K562 (cell line): Measurements from ENCODE around the gene LDLRAD3. TPM values are rescaled to one million over a fixed set of nuclear protein-coding genes. Genes with fewer than 3 reads are reported as not detected.

Source experiments
- BRCA1 ChIP-seq, 2 experiments: fragments of 450-650 bp in 1 of 2; sonication (generic) in 1 of 2; formaldehyde crosslinking in 1 of 2; IDR thresholded peaks; 2 replicates each; pipeline versions ENCODE4 v1.5.0 to v1.6.1; 2017 to 2020; ENCODE audit warnings: mild to moderate bottlenecking in 1 of 2, missing genetic modification reagents in 1 of 2
- BRD9 ChIP-seq: fragments of 450-650 bp; IDR thresholded peaks from 2 replicates; pipeline ENCODE4 v1.6.1; 2018; ENCODE audit warnings: low read depth; ENCODE audit not compliant: partially characterized antibody
- CBX1 ChIP-seq: sonication (generic); IDR thresholded peaks from 2 replicates; pipeline ENCODE4 v1.6.1; 2016; ENCODE audit warnings: antibody characterized with exemption, low read depth, mild to moderate bottlenecking
- CHD1 ChIP-seq: fragments of 200-600 bp; sonication (generic); IDR thresholded peaks from one replicate; pipeline ENCODE4 v1.6.1; 2012; ENCODE audit warnings: mild to moderate bottlenecking, moderate library complexity, low read length, inconsistent platforms
- DDX20 ChIP-seq: fragments of 450-650 bp; IDR thresholded peaks from 2 replicates; pipeline ENCODE4 v1.6.1; 2016; ENCODE audit warnings: missing genetic modification characterization, low read depth, mild to moderate bottlenecking, missing compliant biosample characterization, moderate library complexity
- E2F1 ChIP-seq: sonication (generic); formaldehyde crosslinking; IDR thresholded peaks from 2 replicates; pipeline ENCODE4 v1.8.1; 2023; ENCODE audit warnings: mild to moderate bottlenecking, missing genetic modification reagents, moderate library complexity
- ESRRB ChIP-seq: fragments of 250-450 bp; sonication (Bioruptor Pico); IDR thresholded peaks from 2 replicates; pipeline ENCODE4 v1.5.0; 2020; ENCODE audit warnings: mild to moderate bottlenecking, moderate library complexity, borderline replicate concordance
- EWSR1 ChIP-seq: fragments of 450-650 bp; IDR thresholded peaks from 2 replicates; pipeline ENCODE4 v1.6.1; 2018; ENCODE audit warnings: borderline replicate concordance, mild to moderate bottlenecking, low read depth, moderate library complexity; ENCODE audit not compliant: partially characterized antibody
- IRF2 ChIP-seq: sonication (generic); formaldehyde crosslinking; IDR thresholded peaks from 2 replicates; pipeline ENCODE4 v1.8.1; 2022; ENCODE audit warnings: mild to moderate bottlenecking, missing genetic modification reagents
- KLF6 ChIP-seq: fragments of 250-450 bp; sonication (Bioruptor Pico); IDR thresholded peaks from 2 replicates; pipeline ENCODE4 v1.4.0; 2020; ENCODE audit warnings: mild to moderate bottlenecking, moderate library complexity, borderline replicate concordance
- MCM7 ChIP-seq, 2 experiments: fragments of 450-650 bp; IDR thresholded peaks; 2 replicates each; pipeline ENCODE4 v1.6.1; 2016 to 2018
- NFATC3 ChIP-seq: fragments of 450-650 bp; IDR thresholded peaks from 2 replicates; pipeline ENCODE4 v1.6.1; 2017; ENCODE audit warnings: mild to moderate bottlenecking
- PRDM10 ChIP-seq: fragments of 450-650 bp; IDR thresholded peaks from 2 replicates; pipeline ENCODE4 v1.6.1; 2018; ENCODE audit not compliant: partially characterized antibody
- PTRF ChIP-seq: fragments of 450-650 bp; IDR thresholded peaks from 2 replicates; pipeline ENCODE4 v1.6.1; 2016; ENCODE audit warnings: mild to moderate bottlenecking, missing genetic modification characterization, missing compliant biosample characterization
- SAFB2 ChIP-seq: fragments of 200-400 bp; formaldehyde crosslinking; IDR thresholded peaks from 2 replicates; pipeline ENCODE4 v1.6.1; 2018; ENCODE audit warnings: borderline replicate concordance, low read length, low read depth, moderate library complexity; ENCODE audit not compliant: severe bottlenecking
- SMAD2 ChIP-seq: fragments of 150-350 bp; IDR thresholded peaks from 2 replicates; pipeline ENCODE4 v1.6.1; 2014; ENCODE audit warnings: low read depth, mild to moderate bottlenecking, low read length
- SNAPC5 ChIP-seq: fragments of 250-450 bp; sonication (Bioruptor Pico); IDR thresholded peaks from 2 replicates; pipeline ENCODE4 v1.8.0; 2021; ENCODE audit warnings: moderate library complexity, mild to moderate bottlenecking, inconsistent platforms
- TRIM25 ChIP-seq: fragments of 450-650 bp; IDR thresholded peaks from 2 replicates; pipeline ENCODE4 v1.7.0; 2016; ENCODE audit warnings: borderline replicate concordance
- ZBED1 ChIP-seq: IDR thresholded peaks from 2 replicates; pipeline ENCODE4 v1.6.1; 2014
- ZNF121 ChIP-seq: sonication (generic); formaldehyde crosslinking; conservative IDR thresholded peaks from 2 replicates; pipeline ENCODE4 v1.8.0; 2022; ENCODE audit warnings: missing genetic modification reagents
- ZNF24 ChIP-seq: fragments of 450-650 bp; IDR thresholded peaks from 2 replicates; pipeline ENCODE4 v1.6.1; 2016
- ZNF431 ChIP-seq: sonication (generic); formaldehyde crosslinking; IDR thresholded peaks from 2 replicates; pipeline ENCODE4 v1.8.0; 2022; ENCODE audit warnings: mild to moderate bottlenecking, missing genetic modification reagents
- ZNF586 ChIP-seq: fragments of 450-650 bp; formaldehyde crosslinking; conservative IDR thresholded peaks from 2 replicates; pipeline ENCODE4 v1.4.0; 2020; ENCODE audit warnings: mild to moderate bottlenecking, moderate library complexity
- polyA plus RNA-seq, 8 experiments: library from polyadenylated mRNA; depleted of rRNA in 4 of 8; stranded (reverse) in 5 of 8; unstranded in 3 of 8; fragments of >200 nt; fragmentation: Nextera tagmentation in 2 of 8; fragmentation: Illumina TruSeq in 1 of 8; extraction: Ambion mirVana in 2 of 8; extraction: Trizol in 1 of 8; gene quantifications; 2 replicates each; pipeline versions ENCODE4 v1.2.1 to v1.2.3, GENCODE V29; 2011 to 2014; ENCODE audit warnings: inconsistent platforms in 1 of 8, missing spikeins in 1 of 8
- total RNA-seq, 7 experiments: library from RNA; depleted of rRNA in 6 of 7; stranded (reverse); fragments of >200 nt in 6 of 7; fragmentation: Illumina TruSeq in 2 of 7; extraction: Trizol in 2 of 7; gene quantifications; 2 replicates each; pipeline versions ENCODE4 v1.2.1 to v1.2.3, GENCODE V29; 2011 to 2021; ENCODE audit warnings: low replicate concordance in 1 of 7

Gene LDLRAD3
- total and polyA plus RNA-seq, 9 of the 15 experiments (the other 6 are each of a cell fraction or from before 2014, with no cell fraction given): 0.73 to 7.2 (median 3.5) TPM

GRCh38 chr11:36149538-36150242, 205.8 kb downstream of the LDLRAD3 start (continued):
- TF ChIP-seq CHD1: no peak
- no peak for TF ChIP-seq CBX1
- no peak for TF ChIP-seq ESRRB (CRISPR knock-in tag)
- TF ChIP-seq TRIM25: no peak
- TF ChIP-seq SAFB2: no peak
- peak; percentile 99 for TF ChIP-seq BRD9
- TF ChIP-seq SMAD2: no peak
- 0 out of 2 replicates have a peak, but pooled peaks have one; percentile 68 for TF ChIP-seq KLF6 (CRISPR knock-in tag)
- no peak for TF ChIP-seq SNAPC5 (CRISPR knock-in tag)
- TF ChIP-seq PTRF (tag): no peak
- TF ChIP-seq ZNF121 (CRISPR knock-in tag): no peak
- no peak for TF ChIP-seq E2F1 (CRISPR knock-in tag)
- TF ChIP-seq NFATC3: no peak
- TF ChIP-seq ZNF24: no peak
- no peak for TF ChIP-seq ZNF431 (CRISPR knock-in tag)
- TF ChIP-seq DDX20 (tag): peak; percentile 21; the same call in 1 of the 2 replicates
- TF ChIP-seq MCM7 (IDR thresholded peaks at IDR 0.05): no peak
- no peak for TF ChIP-seq IRF2 (CRISPR knock-in tag)
- no peak for TF ChIP-seq ZBED1
- no peak for TF ChIP-seq PRDM10
- TF ChIP-seq ZNF586 (CRISPR knock-in tag): no peak
- no peak for TF ChIP-seq BRCA1 (IDR thresholded peaks at IDR 0.05)
- TF ChIP-seq BRCA1 (CRISPR knock-in tag; IDR thresholded peaks at IDR 0.05): no peak
- TF ChIP-seq EWSR1: no peak
